Measurements from ENCODE around the gene TEAD2.

TEAD2 gene

GRCh38 chr19:49297403-49297802 is 64.8 kb downstream of the TEAD2 start:
- no peaks in the 10 kb centered on the region for H3K9me3 ChIP-seq (ENCODE audit: control insufficient read depth, insufficient read depth, low read depth, low read length)
- no peaks in the 10 kb centered on the region for H3K27me3 ChIP-seq (ENCODE audit: control insufficient read depth, insufficient read depth, low read length)
- no peak overlapping the region for H3K9ac ChIP-seq (ENCODE audit: low read length)

GRCh38 chr19:49295208-49295880 is 66.9 kb downstream of the TEAD2 start:
- Histone ChIP-seq H3K4me1 (ENCODE audit: control insufficient read depth, insufficient read depth, low read length) (0 out of 2 replicates have a peak, but pooled peaks cover 4% of the 10 kb centered on the region), H3K27ac (ENCODE audit: low read depth, low read length) (no peak overlapping the region), H3K36me3 (ENCODE audit: control insufficient read depth, insufficient read depth, low read length) (no peaks in the 10 kb centered on the region), H3K9ac (ENCODE audit: low read length) (no peak overlapping the region), H3K9me3 (ENCODE audit: control insufficient read depth, insufficient read depth, low read depth, low read length) (no peaks in the 10 kb centered on the region), H3K4me3 (ENCODE audit: low read depth, low read length) (no peak overlapping the region), H3K27me3 (ENCODE audit: control insufficient read depth, insufficient read depth, low read length) (no peaks in the 10 kb centered on the region)

More at GRCh38 chr19:49297403-49297802, 64.8 kb downstream of the TEAD2 start:
- Histone ChIP-seq H3K27ac (ENCODE audit: low read depth, low read length) (no peak overlapping the region), H3K4me1 (ENCODE audit: control insufficient read depth, insufficient read depth, low read length) (0 out of 2 replicates have a peak, but pooled peaks cover 4% of the 10 kb centered on the region), H3K36me3 (ENCODE audit: control insufficient read depth, insufficient read depth, low read length) (no peaks in the 10 kb centered on the region), H3K4me3 (ENCODE audit: low read depth, low read length) (no peak overlapping the region)

- Histone ChIP-seq H3K36me3 (ENCODE audit: control insufficient read depth, insufficient read depth, low read length) (no peaks in the 10 kb centered on the region), H3K27ac (ENCODE audit: low read depth, low read length) (no peak overlapping the region), H3K9me3 (ENCODE audit: control insufficient read depth, insufficient read depth, low read depth, low read length) (no peaks in the 10 kb centered on the region), H3K4me1 (ENCODE audit: control insufficient read depth, insufficient read depth, low read length) (0 out of 2 replicates have a peak, but pooled peaks cover 4% of the 10 kb centered on the region), H3K4me3 (ENCODE audit: low read depth, low read length) (no peak overlapping the region), H3K9ac (ENCODE audit: low read length) (no peak overlapping the region), H3K27me3 (ENCODE audit: control insufficient read depth, insufficient read depth, low read length) (no peaks in the 10 kb centered on the region)
Measured at GRCh38 chr19:49294401-49294800, 67.8 kb downstream of the TEAD2 start.
